ENCODE results near the gene KRTAP9-9. TPM values are rescaled to one million over a fixed set of nuclear protein-coding genes. Genes with fewer than 3 reads are reported as not detected.
"Not testable (repeated sequence)": the region's sequence is repeated elsewhere in the genome, so short reads cannot be mapped to it uniquely, and the experiment has no call there.

Gene KRTAP9-9
- not detected in 2 replicates for total RNA-seq

- not testable (repeated sequence) for H3K27me3 ChIP-seq (ENCODE audit: control insufficient read depth, insufficient read depth, low read length); H3K4me3 ChIP-seq (ENCODE audit: low read depth, low read length); DNase-seq (ENCODE audit: low read depth); H3K36me3 ChIP-seq (ENCODE audit: control insufficient read depth, insufficient read depth, low read length)
These were observed at the start of gene KRTAP9-9 for GRCh38 chr17:41255381-41256290. Gene KRTAP9-9, plus strand, starts transcription at chr17:41255384.

DNA sequence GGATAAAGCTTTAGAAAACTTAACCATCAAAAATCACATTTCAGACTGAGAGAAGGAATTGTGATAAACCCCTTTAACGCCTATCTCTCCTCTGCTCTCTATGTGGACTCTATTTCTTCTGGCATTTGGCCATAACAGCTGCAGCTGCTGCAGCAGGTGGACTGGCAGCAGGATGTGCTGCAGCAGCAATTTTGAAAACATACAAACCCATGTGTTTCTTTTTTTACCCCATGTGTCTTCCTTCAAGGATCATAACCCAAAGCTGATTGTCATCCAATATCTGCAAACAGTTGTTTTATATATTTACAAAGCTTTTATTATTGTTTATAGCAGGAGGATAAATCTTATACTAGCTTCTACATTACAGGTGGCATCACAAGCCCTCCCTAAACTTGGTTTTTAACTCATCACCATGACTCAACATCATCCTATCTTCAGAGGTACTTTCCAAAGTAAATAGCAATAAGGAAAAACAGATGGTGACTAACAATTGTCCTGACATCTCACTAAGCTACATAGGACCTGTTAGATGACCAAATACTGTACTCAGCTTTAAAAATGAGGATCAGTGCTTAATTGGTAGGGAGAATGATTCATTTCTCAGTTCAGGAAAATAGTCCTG, 43.2 kb upstream of the KRTAP9-9 start:
- TF ChIP-seq, protein P1, sequence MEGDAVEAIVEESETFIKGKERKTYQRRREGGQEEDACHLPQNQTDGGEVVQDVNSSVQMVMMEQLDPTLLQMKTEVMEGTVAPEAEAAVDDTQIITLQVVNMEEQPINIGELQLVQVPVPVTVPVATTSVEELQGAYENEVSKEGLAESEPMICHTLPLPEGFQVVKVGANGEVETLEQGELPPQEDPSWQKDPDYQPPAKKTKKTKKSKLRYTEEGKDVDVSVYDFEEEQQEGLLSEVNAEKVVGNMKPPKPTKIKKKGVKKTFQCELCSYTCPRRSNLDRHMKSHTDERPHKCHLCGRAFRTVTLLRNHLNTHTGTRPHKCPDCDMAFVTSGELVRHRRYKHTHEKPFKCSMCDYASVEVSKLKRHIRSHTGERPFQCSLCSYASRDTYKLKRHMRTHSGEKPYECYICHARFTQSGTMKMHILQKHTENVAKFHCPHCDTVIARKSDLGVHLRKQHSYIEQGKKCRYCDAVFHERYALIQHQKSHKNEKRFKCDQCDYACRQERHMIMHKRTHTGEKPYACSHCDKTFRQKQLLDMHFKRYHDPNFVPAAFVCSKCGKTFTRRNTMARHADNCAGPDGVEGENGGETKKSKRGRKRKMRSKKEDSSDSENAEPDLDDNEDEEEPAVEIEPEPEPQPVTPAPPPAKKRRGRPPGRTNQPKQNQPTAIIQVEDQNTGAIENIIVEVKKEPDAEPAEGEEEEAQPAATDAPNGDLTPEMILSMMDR (IDR thresholded peaks at IDR 0.05; ENCODE audit: insufficient read depth, low read length, poor library complexity, severe bottlenecking), result no peak
- DNase-seq (ENCODE audit: low read depth), result peak; percentile 10
- Histone ChIP-seq H3K27me3 (ENCODE audit: control insufficient read depth, insufficient read depth, low read length) (no peaks in the 10 kb centered on the region), H3K36me3 (ENCODE audit: control insufficient read depth, insufficient read depth, low read length) (no peaks in the 10 kb centered on the region), H3K4me3 (ENCODE audit: low read depth, low read length) (no peak overlapping the region)

DNA sequence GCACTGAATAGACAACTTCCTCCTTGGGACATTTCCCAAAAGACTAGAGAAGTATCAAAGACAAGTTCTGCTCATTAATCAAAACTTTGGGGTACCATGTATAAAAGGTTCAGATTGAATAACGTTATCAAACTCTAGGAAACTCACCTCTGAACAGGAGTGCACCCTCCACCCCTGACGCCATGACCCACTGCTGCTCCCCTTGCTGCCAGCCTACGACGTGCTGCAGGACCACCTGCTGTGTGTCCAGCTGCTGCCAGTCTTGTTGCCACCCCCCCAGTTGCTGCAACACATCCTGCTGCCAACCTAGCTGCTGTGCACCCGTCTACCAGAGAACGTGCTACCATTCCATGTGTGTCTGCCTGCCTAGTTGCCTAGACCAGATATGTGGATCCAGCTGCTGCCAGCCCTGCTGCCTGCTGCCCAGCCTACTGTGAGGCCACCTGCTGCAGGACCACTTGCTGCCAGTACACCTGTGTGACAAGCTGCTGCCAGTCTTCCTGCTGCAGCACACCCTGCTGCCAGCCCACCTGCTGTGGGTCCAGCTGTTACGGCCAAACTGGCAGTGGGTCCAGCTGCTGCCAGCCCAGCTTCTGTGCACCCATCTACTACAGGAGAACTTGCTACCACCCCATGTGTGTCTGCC, 42.5 kb upstream of the KRTAP9-9 start:
- TF ChIP-seq, protein P1 (IDR thresholded peaks at IDR 0.05; ENCODE audit: insufficient read depth, low read length, poor library complexity, severe bottlenecking), result no peak
- Histone ChIP-seq H3K36me3 (ENCODE audit: control insufficient read depth, insufficient read depth, low read length) (no peaks in the 10 kb centered on the region), H3K4me3 (ENCODE audit: low read depth, low read length) (no peak overlapping the region), H3K27me3 (ENCODE audit: control insufficient read depth, insufficient read depth, low read length) (no peaks in the 10 kb centered on the region)
- no peak for DNase-seq (ENCODE audit: low read depth)

DNA sequence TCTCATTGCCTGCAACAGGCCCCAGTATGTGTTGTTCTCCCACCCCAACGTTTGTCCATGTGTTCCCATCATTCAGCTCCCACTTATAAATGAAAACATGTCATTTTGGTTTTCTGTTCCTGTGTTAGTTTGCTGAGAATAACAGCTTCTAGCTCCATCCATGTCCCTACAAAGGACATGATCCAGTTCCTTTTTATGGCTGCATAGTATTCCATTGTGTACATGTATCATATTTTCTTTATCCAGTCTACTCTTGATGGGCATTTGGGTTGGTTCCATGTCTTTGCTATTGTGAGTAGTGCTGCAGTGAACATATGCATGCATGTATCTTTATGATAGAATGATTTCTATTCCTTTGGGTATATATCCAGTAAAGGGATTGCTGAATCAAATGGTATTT, 39.5 kb upstream of the KRTAP9-9 start:
- TF ChIP-seq, protein P1 (IDR thresholded peaks at IDR 0.05; ENCODE audit: insufficient read depth, low read length, poor library complexity, severe bottlenecking), result no peak
- no peak for DNase-seq (ENCODE audit: low read depth)

GRCh38 chr17:41223821-41224220, 31.4 kb upstream of the KRTAP9-9 start:
- Histone ChIP-seq H3K4me3 (ENCODE audit: low read depth, low read length) (no peak overlapping the region), H3K27me3 (ENCODE audit: control insufficient read depth, insufficient read depth, low read length) (no peaks in the 10 kb centered on the region), H3K36me3 (ENCODE audit: control insufficient read depth, insufficient read depth, low read length) (no peaks in the 10 kb centered on the region)
- TF ChIP-seq, protein P1 (IDR thresholded peaks at IDR 0.05; ENCODE audit: insufficient read depth, low read length, poor library complexity, severe bottlenecking), result no peak
- DNase-seq (ENCODE audit: low read depth), result no peak

More for the DNA sequence above, 39.5 kb upstream of the KRTAP9-9 start:
- H3K27me3 ChIP-seq (ENCODE audit: control insufficient read depth, insufficient read depth, low read length), result no peaks in the 10 kb centered on the region
- no peaks in the 10 kb centered on the region for H3K36me3 ChIP-seq (ENCODE audit: control insufficient read depth, insufficient read depth, low read length)
- H3K4me3 ChIP-seq (ENCODE audit: low read depth, low read length), result no peak overlapping the region

DNA sequence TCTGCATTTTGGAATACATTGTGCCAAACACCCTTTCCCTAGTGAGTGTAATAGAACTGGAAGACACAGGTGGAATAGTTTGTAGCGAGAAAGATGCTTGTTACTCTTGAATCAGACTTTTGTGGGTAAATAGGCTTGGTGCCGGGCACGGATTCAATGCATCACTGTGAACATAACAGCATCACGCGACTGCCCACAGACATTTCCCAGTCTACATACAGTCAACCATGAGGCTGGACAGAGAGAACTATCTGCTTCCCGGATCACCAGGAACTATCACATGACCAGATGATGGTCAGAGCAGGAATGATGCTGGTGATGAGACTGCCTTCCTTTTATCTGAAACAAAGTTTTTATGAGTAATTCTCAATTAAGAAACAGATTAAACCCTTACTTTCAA, 29.1 kb upstream of the KRTAP9-9 start:
- Histone ChIP-seq H3K36me3 (ENCODE audit: control insufficient read depth, insufficient read depth, low read length) (no peaks in the 10 kb centered on the region), H3K4me3 (ENCODE audit: low read depth, low read length) (no peak overlapping the region), H3K27me3 (ENCODE audit: control insufficient read depth, insufficient read depth, low read length) (no peaks in the 10 kb centered on the region)
- no peak for DNase-seq (ENCODE audit: low read depth)
- TF ChIP-seq, protein P1 (IDR thresholded peaks at IDR 0.05; ENCODE audit: insufficient read depth, low read length, poor library complexity, severe bottlenecking), result no peak

DNA sequence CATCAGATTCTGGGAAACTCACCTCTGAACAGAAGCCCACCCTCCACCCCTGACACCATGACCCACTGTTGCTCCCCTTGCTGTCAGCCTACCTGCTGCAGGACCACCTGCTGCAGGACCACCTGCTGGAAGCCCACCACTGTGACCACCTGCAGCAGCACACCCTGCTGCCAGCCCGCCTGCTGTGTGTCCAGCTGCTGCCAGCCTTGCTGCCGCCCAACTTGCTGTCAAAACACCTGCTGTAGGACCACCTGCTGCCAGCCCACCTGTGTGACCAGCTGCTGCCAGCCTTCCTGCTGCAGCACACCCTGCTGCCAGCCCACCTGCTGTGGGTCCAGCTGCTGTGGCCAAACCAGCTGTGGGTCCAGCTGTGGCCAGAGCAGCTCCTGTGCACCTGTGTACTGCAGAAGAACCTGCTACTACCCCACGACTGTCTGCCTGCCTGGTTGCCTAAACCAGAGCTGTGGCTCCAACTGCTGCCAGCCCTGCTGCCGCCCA, 28.5 kb upstream of the KRTAP9-9 start, which contains the start of gene KRTAP9-2:
TSS of gene KRTAP9-2 (plus strand) at position 51 of the 498 bp plus-strand sequence. CDS start at position 58, 7 bp downstream.
- not testable (repeated sequence) for DNase-seq (ENCODE audit: low read depth); H3K27me3 ChIP-seq (ENCODE audit: control insufficient read depth, insufficient read depth, low read length); H3K36me3 ChIP-seq (ENCODE audit: control insufficient read depth, insufficient read depth, low read length); H3K4me3 ChIP-seq (ENCODE audit: low read depth, low read length)
